Limb (tissue), 2 donors: ENCODE results near the gene DIAPH1.

ENCODE experiments used
- DNase-seq, 2 donors: peaks; one replicate each; pipeline ENCODE4 v3.0.0-alpha.2; 2016; ENCODE audit errors: extremely low spot score in 2 of 2

Gene DIAPH1

DNA sequence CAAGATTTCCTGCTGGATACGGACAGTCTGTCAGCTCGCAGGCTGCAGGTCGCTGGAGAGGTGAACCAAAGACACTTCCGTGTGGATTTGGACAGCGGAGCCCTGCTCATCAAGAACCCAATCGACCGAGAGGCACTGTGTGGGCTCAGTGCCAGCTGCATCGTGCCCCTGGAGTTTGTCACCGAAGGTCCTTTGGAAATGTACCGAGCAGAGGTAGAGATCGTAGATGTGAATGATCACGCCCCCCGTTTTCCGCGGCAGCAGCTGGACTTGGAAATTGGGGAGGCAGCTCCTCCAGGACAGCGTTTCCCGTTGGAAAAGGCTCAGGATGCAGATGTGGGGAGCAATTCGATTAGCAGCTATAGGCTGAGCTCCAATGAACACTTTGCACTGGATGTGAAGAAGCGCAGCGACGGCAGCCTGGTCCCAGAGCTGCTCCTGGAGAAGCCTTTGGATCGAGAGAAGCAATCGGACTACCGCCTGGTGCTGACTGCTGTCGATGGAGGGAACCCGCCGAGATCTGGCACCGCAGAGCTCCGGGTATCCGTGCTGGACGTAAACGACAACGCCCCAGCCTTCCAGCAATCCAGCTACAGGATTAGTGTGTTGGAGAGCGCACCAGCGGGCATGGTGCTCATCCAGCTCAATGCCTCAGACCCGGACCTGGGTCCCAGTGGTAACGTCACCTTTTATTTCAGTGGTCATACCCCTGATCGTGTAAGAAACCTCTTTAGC lies 133.3 kb downstream of the DIAPH1 start:
- no peak for DNase-seq

DNA sequence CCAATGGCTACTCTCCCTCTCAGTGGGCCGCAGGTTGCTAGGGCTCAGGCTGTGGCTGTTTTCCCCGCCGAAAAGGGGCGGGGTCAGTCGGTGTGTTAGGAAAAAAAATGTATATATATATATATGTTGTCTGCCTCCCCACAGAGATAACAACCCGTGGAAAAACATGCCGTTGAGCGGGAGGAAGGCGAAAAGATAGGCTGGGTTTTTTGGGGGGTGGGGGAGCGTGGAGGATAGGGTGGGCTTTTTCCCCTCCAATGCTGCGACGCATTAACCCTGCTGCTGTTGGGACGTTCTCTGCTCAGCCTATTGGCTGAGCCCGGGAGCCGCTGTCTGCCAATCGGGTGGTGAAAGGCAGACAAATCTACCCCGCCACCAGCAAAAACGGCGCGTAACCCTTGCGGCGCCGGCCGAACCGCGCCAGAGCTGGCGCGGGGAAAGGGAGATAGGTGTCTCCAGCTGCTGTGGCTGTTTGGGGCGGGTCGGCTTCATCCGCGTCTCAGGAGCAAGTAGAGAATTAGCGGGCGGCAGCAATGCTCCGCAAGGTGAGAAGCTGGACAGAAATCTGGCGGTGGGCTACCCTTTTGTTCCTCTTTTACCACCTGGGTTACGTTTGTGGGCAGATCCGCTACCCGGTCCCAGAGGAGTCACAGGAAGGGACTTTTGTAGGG lies 134.0 kb downstream of the DIAPH1 start, which contains the start of gene PCDHGC4:
PCDHGC4 (plus strand) TSS at position 390 of the 671 bp plus-strand sequence; CDS start at position 534, 144 bp downstream.
- peak; percentile 62 to 79 for DNase-seq

GRCh38 chr5:141484310-141484640 lies 134.5 kb downstream of the DIAPH1 start:
- DNase-seq, result no peak

DNA sequence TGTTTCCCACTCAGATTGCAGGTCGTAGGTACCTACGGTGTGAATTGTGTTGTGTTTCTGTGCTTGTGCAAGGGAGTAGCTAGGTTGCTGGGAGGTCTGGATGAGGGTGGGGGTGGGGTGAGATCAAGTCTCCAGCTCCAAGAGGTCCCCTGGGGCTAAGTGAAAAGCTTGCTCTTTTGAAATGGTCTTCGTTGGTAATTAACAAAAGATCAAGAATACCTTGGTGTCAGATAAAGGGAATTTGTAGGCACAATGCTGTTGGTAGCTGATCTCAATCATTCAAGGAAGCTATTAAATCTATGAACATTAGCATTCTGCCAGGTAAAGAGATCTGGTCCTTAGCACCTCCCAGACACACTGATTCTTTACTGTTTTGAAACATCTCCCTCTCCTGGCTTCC lies 134.9 kb downstream of the DIAPH1 start:
- no peak for DNase-seq

GRCh38 chr5:141479776-141480175 lies 139.0 kb downstream of the DIAPH1 start:
- no peak for DNase-seq

GRCh38 chr5:141478321-141478945 lies 140.4 kb downstream of the DIAPH1 start:
- DNase-seq, result no peak

DNA sequence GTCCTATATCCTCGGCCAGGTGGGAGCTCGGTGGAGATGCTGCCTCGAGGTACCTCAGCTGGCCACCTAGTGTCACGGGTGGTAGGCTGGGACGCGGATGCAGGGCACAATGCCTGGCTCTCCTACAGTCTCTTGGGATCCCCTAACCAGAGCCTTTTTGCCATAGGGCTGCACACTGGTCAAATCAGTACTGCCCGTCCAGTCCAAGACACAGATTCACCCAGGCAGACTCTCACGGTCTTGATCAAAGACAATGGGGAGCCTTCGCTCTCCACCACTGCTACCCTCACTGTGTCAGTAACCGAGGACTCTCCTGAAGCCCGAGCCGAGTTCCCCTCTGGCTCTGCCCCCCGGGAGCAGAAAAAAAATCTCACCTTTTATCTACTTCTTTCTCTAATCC lies 141.0 kb downstream of the DIAPH1 start:
- no peak for DNase-seq

DNA sequence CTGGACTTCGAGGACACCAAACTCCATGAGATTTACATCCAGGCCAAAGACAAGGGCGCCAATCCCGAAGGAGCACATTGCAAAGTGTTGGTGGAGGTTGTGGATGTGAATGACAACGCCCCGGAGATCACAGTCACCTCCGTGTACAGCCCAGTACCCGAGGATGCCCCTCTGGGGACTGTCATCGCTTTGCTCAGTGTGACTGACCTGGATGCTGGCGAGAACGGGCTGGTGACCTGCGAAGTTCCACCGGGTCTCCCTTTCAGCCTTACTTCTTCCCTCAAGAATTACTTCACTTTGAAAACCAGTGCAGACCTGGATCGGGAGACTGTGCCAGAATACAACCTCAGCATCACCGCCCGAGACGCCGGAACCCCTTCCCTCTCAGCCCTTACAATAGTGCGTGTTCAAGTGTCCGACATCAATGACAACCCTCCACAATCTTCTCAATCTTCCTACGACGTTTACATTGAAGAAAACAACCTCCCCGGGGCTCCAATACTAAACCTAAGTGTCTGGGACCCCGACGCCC lies 141.7 kb downstream of the DIAPH1 start:
- no peak for DNase-seq

- peak; percentile 70 to 88 for DNase-seq
Observed at GRCh38 chr5:141476132-141476911, 142.5 kb downstream of the DIAPH1 start.

DNA sequence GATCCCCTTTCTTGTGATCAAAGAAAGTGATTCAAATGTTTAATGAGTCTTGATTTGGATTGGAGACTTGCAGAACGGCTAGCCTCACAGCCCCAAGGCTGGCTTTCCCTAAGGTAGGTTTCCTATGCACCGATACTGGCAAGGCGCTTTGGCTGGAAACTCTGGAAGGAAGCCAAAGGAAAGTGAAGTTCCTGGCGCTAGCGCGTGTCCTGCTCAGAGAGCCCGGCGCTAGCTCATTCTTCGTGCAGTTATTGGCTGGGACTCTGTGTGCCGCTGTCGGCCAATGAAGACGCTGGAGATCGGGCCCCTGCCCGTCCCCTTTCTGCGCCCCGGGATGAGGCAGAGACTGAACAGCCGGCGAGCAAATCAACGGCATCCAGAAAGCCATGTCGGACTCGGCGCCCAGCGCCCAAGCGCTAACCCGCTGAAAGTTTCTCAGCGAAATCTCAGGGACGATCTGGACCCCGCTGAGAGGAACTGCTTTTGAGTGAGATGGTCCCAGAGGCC lies 143.1 kb downstream of the DIAPH1 start, which contains the start of gene PCDHGC3:
PCDHGC3 (plus strand) TSS at position 342 of the 507 bp plus-strand sequence; CDS start at position 493, 151 bp downstream.
- DNase-seq, result peak; percentile 91 to 96

DNA sequence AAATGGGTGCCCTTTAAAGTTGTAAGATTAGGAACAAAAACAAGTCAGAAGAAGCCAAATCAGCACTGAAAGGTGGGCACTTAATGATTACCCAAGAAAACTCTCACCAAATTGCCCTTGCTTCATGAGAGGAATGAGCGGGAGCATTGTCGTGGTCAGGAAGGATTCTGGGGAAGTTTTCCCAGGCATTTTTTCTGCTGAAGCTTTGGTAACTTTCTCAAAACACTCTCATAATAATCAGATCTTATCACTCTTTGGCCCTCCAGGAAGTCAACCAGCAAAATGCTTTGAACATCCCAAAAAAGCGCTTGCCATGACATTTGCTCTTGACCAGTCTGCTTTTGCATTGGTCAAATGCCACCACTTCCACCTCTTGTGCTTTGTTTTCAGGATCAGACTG lies 153.4 kb downstream of the DIAPH1 start:
- DNase-seq, result no peak
